HG02798 (cell line): Measurements from ENCODE around the gene HBP1.
"Not testable (repeated sequence)": the region's sequence is repeated elsewhere in the genome, so short reads cannot be mapped to it uniquely, and the experiment has no call there.

Experiments
- ATAC-seq: cut with Tn5 transposase; IDR thresholded peaks from one replicate; pipeline ENCODE4 v1.9.1; 2021; ENCODE audit warnings: mild to moderate bottlenecking; ENCODE audit not compliant: unreplicated experiment, poor library complexity

Gene HBP1

GRCh38 chr7:107220356-107220755 is 51.6 kb downstream of the HBP1 start:
- ATAC-seq: no peak

GRCh38 chr7:107220806-107221205 is 52.0 kb downstream of the HBP1 start:
- ATAC-seq: not testable (repeated sequence)

- ATAC-seq: no peak
Measured at GRCh38 chr7:107224374-107225223, 55.8 kb downstream of the HBP1 start.

- no peak for ATAC-seq
Measured at GRCh38 chr7:107228291-107228690, 59.5 kb downstream of the HBP1 start.

GRCh38 chr7:107230334-107230733 is 61.5 kb downstream of the HBP1 start:
- ATAC-seq: no peak

GRCh38 chr7:107232568-107233090 is 63.8 kb downstream of the HBP1 start:
- ATAC-seq: no peak

GRCh38 chr7:107233174-107233573 is 64.4 kb downstream of the HBP1 start:
- ATAC-seq: no peak

- no peak for ATAC-seq
Measured at GRCh38 chr7:107233981-107234380, 65.2 kb downstream of the HBP1 start.

GRCh38 chr7:107234436-107234835 is 65.6 kb downstream of the HBP1 start:
- no peak for ATAC-seq

GRCh38 chr7:107236862-107237261 is 68.1 kb downstream of the HBP1 start:
- ATAC-seq: no peak

- ATAC-seq: no peak
Measured at GRCh38 chr7:107237451-107237850, 68.6 kb downstream of the HBP1 start.

GRCh38 chr7:107242267-107242666 is 73.5 kb downstream of the HBP1 start:
- ATAC-seq: no peak

GRCh38 chr7:107244613-107245012 is 75.8 kb downstream of the HBP1 start:
- ATAC-seq: no peak

GRCh38 chr7:107246836-107247235 is 78.0 kb downstream of the HBP1 start:
- ATAC-seq: not testable (repeated sequence)

GRCh38 chr7:107248551-107249316 is 79.9 kb downstream of the HBP1 start:
- ATAC-seq: no peak

GRCh38 chr7:107251963-107252362 is 83.2 kb downstream of the HBP1 start:
- no peak for ATAC-seq
